ENCODE measurements around the gene MCRIP2.

The MCRIP2 gene

GRCh38 chr16:616733-617586 is 24.7 kb upstream of the MCRIP2 start:
- DNase-seq (ENCODE audit: low read depth), result no peak

- DNase-seq (ENCODE audit: low read depth), result no peak
Measured at GRCh38 chr16:617855-618254, 23.8 kb upstream of the MCRIP2 start.

DNA sequence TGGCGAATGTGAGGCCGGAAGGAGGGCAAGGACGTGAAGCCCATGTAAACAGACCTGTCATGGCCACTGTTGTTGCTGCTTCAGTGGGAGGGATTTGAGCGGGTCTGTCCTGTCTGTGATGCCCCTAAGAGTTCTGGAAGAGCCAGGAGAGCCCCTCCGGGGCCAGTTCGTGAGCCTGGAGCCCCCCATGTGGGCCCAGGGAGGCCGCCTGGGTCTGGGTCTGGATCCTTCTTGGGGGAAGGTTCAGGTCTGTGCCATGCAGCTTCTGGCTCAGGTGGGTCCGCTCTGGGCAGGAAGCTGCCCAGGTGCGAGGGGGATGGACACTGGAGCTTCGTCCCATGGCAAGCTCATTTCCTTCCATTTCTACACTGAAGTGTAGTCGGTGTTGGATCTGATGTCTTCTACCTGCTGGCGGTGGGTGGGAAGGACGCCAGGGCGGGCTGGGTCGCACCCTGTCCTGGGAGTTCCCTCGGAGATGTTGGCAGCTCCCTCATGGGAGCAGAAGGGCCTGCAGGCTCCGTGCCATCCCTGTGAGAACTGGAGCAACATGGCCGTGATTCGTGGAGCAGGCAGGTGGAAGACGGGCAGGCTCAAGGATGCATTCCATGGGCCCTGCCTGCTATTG is 22.0 kb upstream of the MCRIP2 start:
- DNase-seq (ENCODE audit: low read depth), result no peak

DNA sequence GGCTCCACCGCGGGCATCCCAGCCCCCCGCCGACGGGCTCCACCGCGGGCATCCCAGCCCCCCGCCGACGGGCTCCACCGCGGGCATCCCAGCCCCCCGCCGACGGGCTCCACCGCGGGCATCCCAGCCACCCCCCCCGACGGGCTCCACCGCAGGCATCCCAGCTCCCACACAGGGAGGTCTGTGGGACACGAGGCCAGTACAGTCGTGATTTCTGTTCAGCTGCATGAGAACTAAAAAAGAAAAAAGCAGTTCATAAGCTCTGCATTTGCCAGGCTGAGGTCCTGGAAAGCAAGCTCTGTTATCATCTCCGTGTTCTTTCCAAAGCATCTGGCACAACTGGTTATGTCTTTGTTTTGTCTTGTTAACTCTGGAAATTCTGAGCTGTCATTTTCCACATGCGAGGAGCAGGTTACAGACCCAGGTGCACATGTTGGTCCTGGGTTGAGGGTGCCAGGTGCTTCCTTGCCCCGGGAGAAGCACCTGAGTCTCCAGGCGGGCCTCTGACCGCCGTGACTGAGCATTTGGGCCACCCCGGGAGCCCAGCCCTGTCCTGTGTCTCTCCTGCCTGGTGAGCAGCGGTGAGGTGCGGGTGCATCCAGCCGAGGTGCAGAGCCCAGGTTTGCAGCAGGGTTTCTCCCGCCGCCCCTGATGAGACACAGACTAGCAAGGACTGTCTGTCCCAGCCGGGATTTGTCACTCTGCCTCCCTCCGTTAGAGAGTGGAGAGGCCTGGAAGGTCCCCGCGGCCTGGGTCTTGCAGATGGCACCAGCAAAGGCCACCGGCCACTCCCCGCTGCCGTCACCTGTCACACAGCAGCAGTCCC is 20.7 kb upstream of the MCRIP2 start:
- no peak for DNase-seq (ENCODE audit: low read depth)

GRCh38 chr16:621526-622105 is 20.0 kb upstream of the MCRIP2 start:
- no peak for DNase-seq (ENCODE audit: low read depth)

- no peak for DNase-seq (ENCODE audit: low read depth)
Measured at GRCh38 chr16:622920-623280, 18.7 kb upstream of the MCRIP2 start.

DNA sequence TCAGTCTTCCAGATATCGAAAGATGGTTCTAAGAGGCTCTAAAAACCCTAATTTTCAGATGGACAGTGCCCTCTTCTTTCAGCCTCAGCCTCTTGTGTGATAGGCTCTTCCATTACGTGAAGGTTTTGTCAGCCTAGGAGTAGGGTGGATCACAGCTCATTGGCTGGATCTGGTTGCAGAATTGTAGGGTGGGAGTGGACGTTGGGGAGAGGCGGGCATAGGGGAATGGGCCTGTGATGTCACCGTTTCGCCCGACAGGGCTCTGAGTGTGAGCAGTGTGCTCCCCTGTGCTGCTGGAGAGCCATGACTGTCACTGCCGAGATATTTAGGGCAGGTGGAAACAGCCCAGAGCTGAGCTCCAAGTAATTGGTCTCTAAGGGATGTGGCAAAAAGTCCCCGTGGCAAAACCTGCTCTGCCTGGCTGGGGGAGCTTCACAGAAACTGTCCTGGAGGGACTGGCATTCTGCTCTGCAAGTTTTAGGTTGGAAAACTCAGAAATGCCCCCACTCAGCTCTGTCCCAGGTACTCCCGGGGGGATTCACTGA is 17.0 kb upstream of the MCRIP2 start:
- DNase-seq (ENCODE audit: low read depth), result no peak

DNA sequence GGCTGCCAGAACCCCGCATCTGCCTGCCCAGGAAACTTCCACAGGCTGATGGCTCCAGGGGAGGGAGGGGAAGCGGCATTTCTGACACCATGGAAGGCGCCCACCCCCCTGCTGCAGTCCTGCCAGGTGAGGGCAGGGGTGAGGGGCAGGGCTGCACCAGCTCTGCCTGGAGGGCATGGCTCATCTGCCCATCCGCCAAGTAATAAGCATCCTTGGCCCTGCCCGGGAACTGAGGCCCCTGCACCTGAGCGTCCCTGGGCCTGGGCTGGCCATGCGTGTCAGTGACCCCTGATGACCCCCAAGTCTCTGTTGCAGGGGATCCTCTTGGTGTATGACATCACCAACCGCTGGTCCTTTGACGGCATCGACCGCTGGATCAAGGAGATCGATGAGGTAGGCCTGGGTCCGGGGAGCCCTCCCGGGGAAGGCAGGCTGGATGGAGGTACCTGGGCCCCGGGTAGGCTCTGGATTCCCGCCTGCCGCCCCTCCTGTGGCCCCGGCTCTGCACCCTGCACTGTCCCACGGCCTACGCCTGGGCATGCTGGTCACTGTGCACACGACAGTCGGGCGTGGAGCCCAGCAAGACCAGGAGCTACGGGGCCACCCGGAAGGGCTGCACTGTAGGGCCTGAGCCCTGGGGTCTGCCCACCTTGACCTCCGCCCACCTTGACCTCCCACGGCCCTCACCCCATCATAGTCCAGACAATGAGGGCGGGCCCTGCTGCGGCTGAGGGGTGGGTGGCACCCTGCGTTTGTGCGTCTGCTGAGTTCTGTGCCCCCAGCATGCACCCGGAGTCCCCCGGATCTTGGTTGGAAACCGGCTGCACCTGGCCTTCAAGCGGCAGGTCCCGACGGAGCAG is 16.3 kb upstream of the MCRIP2 start:
- no peak for DNase-seq (ENCODE audit: low read depth)

- no peak for DNase-seq (ENCODE audit: low read depth)
Measured at GRCh38 chr16:625977-626765, 15.5 kb upstream of the MCRIP2 start.

GRCh38 chr16:626787-627453 is 14.7 kb upstream of the MCRIP2 start:
- no peak for DNase-seq (ENCODE audit: low read depth)

- DNase-seq (ENCODE audit: low read depth), result no peak
Measured at GRCh38 chr16:627454-628239, 14.0 kb upstream of the MCRIP2 start.

DNA sequence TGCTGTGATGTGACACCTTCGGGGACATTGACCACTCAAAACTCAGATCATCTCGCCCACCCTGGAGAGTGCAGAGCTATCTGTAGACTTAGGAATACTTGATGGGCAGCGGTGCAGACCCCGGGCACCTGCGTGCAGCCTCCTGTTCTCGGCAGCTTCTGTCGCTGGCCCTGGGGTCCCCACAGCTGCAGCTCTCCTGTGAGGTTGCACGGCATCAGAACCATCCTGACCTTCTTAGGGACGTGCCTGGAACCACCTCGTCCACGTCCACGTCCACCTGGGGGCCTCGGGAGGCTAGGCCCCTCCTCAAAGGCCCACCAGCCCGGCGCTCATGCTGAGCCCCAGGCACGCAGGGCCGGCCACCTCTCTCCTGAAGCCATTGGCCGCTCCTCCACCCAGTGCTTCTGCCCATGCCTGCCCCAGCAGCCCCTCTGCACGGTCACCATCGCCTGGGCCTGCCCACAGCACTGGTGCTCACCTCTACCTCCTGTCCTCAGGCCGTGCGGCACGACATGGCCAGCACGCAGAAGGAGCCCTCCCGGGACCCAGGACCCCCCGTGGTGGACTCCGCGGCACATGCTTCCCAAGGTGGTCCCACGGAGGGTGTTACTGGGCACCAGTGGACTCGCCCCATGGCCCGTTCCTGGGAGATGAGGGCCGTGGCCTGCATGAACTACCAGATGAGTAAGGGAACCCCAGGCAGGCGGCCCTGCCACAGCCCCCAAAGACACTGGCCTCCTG is 13.1 kb upstream of the MCRIP2 start:
- no peak for DNase-seq (ENCODE audit: low read depth)

- no peak for DNase-seq (ENCODE audit: low read depth)
Measured at GRCh38 chr16:629185-629832, 12.3 kb upstream of the MCRIP2 start.

DNA sequence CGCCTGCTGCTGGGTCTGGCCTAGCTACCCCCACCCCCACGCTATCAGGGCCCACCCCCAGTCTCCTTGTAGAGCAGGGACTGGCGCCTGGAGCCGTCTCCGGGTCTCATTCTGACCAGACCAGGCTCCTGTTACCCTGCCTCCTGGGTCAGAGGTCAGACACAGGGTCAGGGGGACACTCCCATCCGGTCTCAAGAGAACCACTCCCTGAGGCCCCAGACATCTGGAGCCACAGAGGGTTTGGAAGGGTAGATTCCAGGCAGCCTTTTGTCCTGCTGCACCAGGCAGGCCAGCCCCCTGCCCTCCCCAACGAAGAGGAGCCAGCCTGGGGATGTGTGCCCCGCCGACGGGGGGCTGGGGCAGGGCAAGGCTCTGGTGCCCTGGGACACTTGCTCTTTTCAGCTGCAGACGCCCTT is 11.8 kb upstream of the MCRIP2 start:
- DNase-seq (ENCODE audit: low read depth), result no peak

GRCh38 chr16:630249-630814 is 11.3 kb upstream of the MCRIP2 start:
- DNase-seq (ENCODE audit: low read depth), result no peak

- DNase-seq (ENCODE audit: low read depth), result no peak
Measured at GRCh38 chr16:630815-631405, 10.7 kb upstream of the MCRIP2 start, which contains the start of gene WFIKKN1. Gene WFIKKN1, plus strand, starts transcription at chr16:630985. Its CDS starts 269 bp downstream, at chr16:631254.

DNA sequence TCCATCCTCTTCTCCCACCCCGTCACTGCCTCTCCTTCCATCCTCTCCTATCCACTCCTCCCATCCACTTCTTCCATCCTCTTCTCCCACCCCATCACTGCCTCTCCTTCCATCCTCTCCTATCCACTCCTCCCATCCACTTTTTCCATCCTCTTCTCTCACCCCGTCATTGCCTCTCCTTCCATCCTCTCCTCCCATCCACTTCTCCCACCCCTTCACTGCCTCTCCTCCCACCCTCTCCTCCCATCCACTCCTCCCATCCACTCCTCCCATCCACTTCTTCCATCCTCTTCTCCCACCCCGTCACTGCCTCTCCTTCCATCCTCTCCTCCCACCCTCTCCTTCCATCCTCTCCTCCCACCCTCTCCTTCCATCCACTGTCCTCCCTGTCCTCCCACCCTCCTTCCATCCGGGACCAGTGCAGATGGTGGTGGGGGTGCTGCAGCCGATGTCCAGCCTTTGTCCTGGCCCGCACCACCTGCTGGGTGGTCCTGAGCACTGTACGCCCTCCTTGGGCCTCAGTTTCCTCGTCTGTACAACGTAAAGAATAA is 9.7 kb upstream of the MCRIP2 start:
- no peak for DNase-seq (ENCODE audit: low read depth)

All from activated T-cell treated with anti-CD3 and anti-CD28 coated beads for 24 hours (primary cell).